Stimulated activated CD4-positive, alpha-beta T cell treated with anti-CD3 and anti-CD28 coated beads, Interleukin-4, amount 100 ng/mL, for 48 hours (primary cell): ENCODE results near the gene KCNK2.
"Not testable (repeated sequence)": the region's sequence is repeated elsewhere in the genome, so short reads cannot be mapped to it uniquely, and the experiment has no call there.

Experiments
- DNase-seq, 2 donors: peaks; one replicate each; pipeline ENCODE4 v3.0.0-alpha.2; 2020; ENCODE audit warnings: low read depth in 2 of 2

KCNK2 gene

DNA sequence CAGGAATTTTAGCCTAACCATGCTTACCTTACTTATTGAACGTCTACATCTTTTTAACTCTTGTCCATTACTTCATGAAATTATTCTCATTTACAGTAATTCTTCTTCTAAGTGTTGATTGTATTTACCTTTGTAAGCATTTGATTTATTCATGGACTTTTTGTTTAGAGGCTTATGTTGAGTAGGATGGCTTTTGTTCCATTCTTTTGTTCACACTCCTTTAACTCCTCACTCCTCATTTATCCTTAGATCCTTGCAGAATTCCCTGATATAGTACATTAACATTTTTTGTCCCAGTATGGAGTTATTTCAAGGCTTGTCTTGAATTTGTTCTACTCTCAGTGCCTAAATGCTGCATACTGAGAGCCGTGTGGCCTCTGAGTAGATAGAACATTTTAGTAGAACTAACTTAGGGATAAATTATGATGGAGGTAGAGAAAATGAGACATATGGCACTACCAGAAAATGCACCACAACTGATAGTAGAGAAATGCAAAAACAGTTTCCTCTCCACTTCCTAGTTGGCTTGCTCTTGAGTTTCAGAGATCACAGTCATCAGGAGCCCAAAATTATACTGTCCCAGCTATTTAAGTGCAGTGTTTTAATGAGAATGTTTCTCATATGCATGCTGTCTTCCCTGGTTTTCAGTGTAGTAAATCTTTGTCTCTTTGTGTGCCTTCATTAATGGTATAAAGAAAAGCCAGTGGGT lies 69.5 kb downstream of the KCNK2 start:
- DNase-seq, result no peak

DNA sequence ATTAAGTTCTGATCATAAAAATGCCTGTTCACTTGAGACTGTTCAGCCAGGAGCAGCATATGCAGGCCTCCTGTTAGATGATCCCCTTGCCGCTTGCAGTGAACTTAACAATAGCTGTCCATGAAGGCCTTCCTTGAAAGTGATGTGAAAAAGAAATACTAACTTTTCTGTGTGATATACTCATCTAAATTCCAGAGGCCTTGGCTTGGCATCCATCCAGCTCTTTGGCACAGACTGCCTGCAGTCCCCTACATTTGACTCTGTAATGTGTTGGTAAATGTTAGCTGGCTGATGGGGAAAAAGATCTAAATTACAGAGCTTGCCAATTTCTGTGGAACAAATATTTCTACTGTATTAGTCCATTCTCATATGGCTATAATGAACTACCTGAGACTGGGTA lies 73.7 kb downstream of the KCNK2 start:
- no peak for DNase-seq

DNA sequence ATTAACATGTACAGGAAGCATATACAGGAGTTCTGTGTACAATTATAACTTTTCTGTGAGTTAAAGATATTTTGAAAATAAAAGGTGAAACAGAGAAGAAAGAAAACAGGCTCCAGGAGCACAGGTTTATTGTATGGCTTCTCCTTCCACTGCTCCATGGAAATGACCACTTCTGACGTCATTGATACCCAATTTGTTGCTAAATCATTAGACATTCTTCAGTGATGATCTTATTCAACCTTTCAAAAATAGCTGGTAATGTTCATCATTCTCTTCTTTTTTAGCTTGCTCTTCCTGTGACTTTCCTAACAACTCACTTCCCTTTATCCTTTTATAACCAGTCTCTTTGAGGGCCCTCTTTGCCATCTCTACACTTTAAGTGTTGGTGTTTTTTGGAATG lies 77.8 kb downstream of the KCNK2 start:
- DNase-seq, result no peak

DNA sequence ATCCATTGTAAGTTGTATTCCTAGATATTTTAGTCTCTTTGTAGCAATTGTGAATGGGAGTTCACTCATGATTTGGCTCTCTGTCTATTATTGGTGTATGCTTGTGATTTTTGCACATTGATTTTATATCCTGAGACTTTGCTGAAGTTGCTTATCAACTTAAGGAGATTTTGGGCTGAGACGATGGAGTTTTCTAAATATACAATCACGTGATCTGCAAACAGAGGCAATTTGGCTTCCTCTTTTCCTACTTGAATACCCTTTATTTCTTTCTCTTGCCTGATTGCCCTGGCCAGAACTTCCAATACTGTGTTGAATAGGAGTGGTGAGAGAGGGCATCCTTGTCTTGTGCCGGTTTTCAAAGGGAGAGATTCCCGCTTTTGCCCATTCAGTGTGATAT lies 80.6 kb downstream of the KCNK2 start:
- DNase-seq, result not testable (repeated sequence)

DNA sequence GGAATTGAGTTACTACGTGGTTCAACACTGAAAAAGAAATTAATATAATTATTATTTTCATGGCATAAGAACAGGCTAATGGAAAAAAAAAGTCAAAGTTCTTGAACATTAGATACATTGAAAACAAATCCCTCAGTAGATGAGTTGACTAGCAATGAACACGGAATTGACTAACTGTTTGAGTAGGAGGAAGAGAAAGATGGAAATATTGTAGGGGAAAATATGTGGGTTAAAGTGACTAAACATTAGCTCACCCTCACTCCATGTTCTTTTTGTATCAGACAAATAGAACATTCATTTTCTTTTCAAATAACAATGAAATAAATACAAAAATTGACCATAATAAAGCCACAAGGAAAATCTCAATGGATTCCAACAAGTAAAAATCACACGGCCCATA lies 84.3 kb downstream of the KCNK2 start:
- DNase-seq, result no peak

DNA sequence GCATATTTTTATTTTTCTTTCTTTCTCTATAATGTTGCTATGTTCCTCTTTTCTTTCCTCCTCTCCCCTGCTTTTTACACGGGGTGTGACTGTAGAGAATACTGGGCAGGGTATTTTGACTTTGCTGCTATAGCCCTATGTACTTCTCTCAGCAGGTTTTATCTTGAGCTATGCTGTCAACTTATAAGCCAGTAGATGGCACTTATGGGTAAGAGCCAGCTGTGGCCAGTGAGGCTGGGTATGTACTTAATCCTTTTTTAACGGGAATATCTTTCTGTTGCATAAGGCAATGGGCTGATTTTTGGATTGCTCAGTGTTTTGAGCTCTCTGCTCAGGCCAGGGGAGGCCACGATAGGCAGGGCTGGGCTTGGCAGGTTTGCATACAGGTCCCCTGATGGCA lies 99.0 kb downstream of the KCNK2 start:
- DNase-seq, result no peak

DNA sequence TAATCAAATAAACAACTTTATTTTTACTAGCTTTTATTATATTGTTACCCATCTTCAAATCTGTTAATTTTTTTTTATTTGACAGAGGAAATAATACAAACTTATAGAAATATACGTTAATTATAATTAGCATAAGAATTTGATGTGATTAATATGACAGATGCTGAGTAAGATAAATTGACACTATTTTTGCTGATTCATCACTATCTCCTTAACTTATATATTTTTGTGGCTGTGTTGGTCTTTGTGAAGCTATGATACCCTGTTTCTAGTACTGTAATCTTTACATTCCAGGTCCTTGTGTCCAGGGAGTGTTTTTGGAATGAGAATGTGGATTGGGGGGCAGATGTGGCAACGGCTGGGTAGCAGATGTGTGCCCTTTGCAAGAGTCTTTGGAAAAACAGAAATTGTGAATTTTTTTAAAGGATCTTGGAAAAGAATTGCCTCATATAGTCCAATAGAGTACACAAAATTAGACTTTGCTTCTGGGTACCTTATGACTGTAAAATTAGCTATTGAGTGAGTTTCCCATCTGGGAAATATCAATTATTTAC lies 102.6 kb downstream of the KCNK2 start:
- no peak for DNase-seq

DNA sequence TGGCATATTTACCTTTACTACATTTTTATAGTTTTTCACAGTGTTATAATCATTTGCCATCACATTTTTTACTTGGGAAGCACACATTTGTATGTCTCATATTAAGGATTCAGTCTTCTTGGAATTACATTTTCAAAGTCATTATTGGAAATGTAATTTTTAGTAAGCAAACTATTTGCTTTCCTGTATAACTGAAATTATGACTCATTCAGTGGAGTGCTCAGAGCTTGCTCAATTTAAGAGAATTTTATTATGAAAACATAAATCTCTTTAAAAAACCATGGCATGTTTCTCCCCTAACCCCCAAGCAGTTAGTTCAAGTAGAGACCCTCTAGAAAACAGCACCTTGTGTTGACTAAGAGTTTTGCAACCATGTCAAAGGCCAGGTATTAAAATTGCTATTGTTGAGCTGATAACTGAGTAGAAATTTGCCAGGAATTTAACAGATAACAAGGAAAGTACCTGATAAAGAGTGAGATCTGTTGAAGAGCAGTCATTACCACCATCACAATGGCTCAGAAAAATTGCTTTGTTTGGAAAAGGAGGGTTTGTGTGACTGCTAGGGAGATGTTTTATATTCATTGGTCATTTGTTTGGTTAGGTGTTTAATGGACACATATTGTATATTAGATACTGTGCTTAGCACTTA lies 105.9 kb downstream of the KCNK2 start:
- no peak for DNase-seq

DNA sequence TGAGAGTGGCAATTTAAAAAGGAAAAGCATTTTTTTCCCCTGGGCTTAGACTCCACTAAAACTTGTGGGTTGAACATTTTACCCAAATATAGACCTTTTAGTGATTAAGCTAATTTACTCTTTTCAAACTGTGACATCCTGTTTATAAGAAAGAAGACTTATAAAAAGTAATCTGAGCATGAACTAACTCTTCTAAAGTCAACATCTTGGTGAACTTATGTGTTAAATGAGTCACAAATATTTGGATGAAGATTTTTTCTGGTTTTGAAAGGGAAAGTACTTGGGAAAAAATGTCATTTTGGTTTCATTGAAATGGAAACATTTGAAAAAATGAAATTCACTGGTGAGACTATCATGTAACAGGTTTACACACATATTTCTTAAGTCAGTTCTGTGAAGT lies 109.8 kb downstream of the KCNK2 start:
- DNase-seq, result no peak

DNA sequence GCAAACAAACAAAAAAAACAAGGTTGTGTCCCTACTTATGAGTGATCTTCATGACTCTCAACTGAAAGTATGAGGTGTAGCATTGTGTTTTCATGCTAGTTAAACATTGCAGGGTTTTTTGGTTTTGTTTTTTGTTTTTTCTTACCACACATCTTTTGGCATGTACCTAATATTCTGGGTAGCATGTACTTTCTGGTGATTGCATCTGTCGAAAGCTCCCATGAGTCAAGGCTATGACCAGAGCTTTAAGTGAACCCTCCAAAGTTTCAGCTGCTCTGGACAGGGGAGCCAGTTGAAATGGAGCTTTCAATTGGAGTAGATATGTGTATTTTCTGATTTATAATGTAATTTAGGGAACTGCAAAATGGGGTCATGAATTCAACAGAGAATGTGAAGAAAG lies 115.5 kb downstream of the KCNK2 start:
- no peak for DNase-seq

DNA sequence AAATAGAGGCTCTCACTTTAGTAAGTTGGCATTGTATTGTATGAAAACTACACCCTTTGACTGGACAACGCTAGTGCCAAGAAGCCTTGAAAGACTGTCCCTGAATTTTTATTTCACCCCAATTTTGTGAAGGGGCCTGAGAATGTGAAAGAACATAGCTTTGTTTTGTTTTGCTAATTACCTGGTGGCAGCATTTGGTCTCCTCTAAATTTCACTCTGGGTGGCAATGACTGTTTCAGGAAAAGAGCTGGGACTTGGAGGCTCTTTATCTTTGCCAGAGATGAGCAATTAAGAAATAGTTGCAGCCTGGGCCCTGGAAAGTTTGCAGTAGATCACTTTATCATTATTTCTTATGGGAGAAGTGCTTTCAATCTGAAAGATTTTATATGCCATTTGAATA lies 117.6 kb downstream of the KCNK2 start:
- DNase-seq, result no peak

DNA sequence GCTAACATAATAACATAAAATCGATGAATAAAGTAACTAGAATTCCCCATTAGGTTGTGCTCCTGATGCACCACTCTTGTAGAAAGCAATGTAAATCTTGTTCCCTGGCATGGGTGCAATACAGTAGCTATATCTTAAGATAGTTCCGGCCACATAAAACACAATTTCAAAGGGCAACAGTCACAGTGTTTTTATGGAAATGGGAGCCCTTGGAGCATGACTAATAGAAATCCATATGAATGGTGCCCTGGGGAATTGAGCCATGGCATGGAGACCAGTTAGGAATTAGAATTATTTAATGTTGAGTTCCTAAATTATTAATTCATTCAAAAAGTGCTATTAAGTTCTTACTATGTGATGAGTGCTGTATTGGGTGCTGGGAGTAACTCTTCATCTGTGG lies 118.7 kb downstream of the KCNK2 start:
- DNase-seq, result no peak

DNA sequence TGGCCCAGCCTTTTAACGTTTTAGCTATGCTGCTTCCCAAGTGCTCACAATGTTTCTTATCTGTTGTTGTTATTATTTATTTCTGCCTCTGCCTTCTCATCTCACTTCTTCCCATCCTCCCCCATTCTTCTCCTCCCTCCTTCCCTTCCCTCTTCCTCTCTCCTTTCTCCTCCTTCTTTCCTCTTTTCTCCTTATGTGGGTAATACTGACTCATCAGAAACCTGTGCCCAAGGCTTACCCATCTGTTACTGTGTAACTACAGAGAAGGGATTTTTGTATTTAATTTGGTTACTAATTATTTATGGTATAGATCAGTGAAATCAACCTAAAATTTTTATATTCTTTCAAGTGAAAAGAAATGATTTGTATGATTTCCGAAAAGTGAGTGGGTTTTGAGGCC lies 120.3 kb downstream of the KCNK2 start:
- DNase-seq, result no peak

DNA sequence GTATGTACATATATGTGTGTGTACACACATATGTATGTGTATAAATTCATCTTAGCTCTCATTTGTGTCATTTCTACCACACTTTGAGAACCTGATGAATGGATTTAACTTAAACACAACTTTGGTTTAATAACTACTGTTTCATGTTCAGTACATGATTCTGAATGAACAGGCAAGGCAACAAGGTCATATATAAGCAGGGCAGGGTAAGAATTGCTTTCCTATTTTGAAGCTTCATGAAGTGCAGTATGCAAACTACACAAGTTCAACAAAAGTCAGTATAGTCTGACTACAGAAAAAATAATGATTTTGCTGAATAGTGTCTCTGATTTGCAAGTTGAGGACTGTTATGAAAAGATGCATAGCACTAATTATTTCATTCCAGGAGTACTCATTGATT lies 127.6 kb downstream of the KCNK2 start:
- no peak for DNase-seq

DNA sequence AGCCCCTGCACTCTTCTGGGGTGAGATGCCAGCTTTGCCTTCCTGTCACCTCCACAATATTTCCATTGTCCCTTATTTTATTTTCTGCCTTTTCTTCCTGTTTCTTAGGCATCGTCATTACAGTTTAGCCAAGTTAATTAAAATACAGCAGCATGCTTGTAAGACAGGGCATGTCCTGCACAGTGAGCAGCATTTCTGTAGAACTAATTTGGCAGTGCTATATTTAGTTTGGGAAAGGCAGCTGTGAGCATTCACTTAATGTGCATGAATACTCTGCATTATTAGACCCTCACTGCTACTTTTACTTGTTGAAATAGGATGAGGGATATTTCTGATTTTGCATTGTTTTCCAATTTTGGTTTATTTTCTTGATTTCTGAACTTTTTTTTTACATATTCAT lies 133.3 kb downstream of the KCNK2 start:
- DNase-seq, result no peak

DNA sequence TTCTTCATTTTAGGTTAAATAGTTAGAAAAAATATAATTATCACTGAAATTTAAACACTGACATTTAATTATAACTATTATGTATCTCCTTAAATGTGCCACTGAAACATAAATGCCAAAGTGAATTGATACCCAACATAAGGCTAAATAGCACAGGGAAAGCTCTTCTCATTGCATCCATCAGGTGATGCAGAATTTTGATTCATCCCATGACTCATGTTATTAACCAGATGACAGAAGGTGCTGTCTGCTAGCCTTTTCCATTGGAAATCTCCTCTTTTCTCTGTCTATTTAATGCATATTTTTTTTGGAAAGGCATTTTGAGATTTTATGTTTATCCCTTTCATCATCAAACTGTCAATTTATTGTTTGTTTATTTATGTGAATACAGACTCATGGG lies 136.8 kb downstream of the KCNK2 start:
- DNase-seq, result no peak

DNA sequence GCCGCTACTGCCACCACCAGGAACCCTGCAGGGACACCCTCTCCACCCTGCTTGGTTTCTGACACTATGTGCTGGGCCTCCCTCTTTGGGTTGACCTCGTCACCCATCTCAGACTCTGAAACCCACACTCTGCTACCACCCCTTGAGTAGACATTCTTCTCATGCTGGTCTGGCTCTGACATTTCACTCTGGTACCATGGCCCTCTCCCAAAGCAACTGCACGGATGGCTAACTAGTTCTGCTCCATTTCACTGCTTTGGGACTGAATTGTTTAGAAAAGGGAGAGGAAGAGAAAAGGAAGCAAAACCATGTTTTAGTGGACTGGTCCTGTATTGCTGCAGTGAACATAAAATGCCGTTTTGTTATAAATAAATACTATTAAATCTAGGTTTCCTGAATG lies 137.8 kb downstream of the KCNK2 start:
- no peak for DNase-seq

DNA sequence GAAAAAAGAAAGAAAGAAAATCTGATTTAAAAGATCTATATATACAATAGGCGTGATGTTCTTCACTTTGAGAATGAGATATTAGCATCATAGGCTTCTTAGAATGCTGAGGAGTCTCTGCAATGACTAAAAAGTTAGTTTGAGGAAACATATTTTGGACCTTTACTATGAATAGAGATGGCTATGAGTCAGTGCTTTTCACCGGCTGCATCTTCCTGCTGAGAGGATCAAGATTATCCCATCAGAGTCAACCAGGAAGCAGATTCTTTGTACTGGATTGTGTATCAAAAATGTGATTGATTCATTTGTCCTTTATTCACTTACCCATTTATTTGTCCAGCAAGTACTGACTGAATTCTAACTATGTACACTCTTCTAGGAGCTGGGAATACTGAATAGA lies 144.2 kb downstream of the KCNK2 start:
- no peak for DNase-seq

DNA sequence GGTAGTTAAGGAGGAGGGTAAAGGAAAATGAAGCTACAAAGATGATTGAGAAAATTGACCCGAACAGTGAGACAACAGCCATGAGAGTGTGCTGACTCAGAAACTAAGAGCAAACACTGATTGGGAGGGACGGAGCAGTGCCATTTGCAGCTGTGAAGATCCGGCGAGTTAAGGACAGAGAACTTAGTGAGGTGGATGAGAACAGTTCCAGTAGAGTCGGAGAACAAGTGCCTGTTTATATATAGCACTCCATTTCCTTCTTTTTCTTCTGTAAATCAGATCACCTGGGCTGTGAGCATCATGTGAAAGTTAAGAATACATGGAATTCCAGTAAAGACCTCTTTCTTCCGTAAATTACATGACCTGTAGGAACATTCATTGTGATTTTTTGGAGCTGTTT lies 145.7 kb downstream of the KCNK2 start:
- no peak for DNase-seq

DNA sequence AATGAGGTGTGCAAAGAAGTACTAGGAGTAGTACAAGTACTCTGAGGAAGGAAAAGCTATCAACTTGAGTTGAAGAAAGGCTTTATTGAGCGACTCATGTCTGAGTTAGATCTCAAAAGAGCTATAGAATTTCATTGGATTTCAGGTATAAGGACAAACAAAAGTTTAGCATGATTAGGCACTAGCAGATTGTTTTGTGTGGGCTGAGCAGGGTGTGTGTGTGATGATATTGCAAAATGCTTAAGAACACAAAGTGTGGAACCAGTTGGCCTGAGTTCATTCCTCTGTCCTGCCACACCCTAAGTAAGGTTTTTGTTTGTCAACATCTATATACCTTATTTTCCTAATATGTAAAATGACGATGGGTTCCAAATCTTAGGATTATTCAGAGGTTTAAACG lies 158.9 kb downstream of the KCNK2 start:
- DNase-seq, result no peak

DNA sequence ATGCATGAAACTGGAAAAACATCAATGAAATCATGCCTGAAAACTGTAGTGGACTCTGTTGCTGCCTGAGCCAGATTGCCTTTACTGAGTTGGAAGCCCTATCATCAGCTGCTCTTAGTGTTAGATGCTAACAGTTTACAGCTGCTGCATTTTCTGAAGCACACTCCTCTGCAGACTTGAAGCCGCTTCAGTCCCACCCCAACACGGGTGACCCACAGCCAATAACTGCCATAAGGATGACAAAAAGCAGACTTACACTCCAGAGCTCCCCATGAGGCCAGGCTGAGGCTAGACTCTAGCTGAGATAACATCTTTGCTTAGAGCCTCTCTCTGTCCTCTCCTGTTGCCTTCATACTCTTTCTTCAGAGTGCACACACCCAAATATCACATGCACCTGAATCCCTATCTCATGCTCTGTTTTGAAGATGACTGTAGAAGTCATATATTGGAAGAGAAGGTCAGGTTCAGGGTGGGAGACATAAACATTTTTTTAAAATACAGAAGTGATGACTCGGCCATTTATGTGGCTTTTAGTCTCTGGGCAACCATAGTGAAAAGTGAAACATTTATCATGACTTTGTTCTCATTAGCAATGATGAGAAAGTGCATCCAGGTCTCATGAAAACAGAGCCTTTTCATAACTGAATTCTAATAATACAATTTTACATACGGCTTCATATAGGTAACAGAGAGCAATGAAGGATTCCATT lies 161.0 kb downstream of the KCNK2 start:
- DNase-seq, result no peak

DNA sequence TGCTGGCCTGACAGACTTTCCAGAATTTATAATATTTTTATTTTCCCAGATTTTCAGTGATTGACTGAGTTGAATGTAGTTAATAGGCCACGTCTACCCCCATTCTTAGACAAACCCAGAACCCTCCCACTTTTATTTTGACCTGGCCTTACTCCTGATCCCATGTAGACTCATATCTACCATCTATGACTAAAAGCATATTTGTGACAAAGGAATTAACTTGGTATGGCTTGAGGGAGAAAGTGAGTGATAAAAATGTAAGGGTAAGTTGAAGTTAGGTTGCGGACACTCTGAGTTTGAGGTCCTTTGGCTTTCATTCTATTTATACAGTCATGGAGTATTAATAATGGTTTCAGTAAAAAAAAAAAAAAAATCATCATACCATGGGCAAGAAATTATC lies 168.4 kb downstream of the KCNK2 start:
- DNase-seq, result no peak

DNA sequence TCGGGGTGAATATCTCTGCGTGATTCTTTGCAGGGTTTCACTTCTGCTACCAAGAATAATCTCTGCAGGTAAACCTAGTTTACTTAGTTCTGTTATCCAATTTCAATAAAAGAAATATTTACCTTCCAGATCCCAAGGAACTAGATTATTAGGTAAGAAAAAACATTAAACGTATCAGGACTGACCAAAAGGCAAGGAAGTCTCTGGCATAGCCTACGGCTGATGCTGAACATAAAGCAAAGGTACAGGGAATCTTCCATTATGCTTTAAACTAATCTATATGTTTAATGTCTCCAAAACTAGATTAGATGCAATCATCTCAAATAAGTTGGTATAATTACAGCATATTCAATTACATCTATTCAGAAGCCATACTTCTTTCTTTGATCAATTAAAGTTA lies 168.9 kb downstream of the KCNK2 start:
- DNase-seq, result no peak
